Adrenal gland (tissue), 12 donors: ENCODE results near the gene ADAMTS20. TPM values are rescaled to one million over a fixed set of nuclear protein-coding genes. Genes with fewer than 3 reads are reported as not detected.

ENCODE experiments used
- DNase-seq, 7 donors: peaks; one replicate each; pipeline ENCODE4 v3.0.0-alpha.2; 2019 to 2020
- H3K27ac ChIP-seq, 5 donors: fragments of 200-600 bp; sonication (generic) in 4 of 5; 1 replicate in 3 of 5; 2 replicates in 2 of 5; pipeline versions ENCODE4 v1.5.1 to v1.8.0; 2016 to 2020; ENCODE audit warnings: mild to moderate bottlenecking in 1 of 5
- H3K27me3 ChIP-seq: fragments of 200-600 bp; 2 replicates; pipeline ENCODE4 v1.8.0; 2021
- H3K36me3 ChIP-seq, 2 donors: fragments of 200-600 bp; replicated peaks in 1 of 2; 1 replicate in 1 of 2; 2 replicates in 1 of 2; pipeline versions ENCODE4 v1.5.1 to v1.8.0; 2018 to 2022
- H3K4me1 ChIP-seq, 2 donors: fragments of 200-600 bp; replicated peaks in 1 of 2; 1 replicate in 1 of 2; 2 replicates in 1 of 2; pipeline versions ENCODE4 v1.5.1 to v1.8.0; 2018 to 2021
- H3K4me3 ChIP-seq, 4 donors: fragments of 200-600 bp; sonication (generic) in 3 of 4; one replicate each; pipeline ENCODE4 v1.5.1; 2016 to 2018
- H3K9me3 ChIP-seq, 3 donors: fragments of 200-600 bp; sonication (generic) in 1 of 3; replicated peaks in 1 of 3; 1 replicate in 2 of 3; 2 replicates in 1 of 3; pipeline versions ENCODE4 v1.5.1 to v1.8.0; 2016 to 2021
- CTCF ChIP-seq, 6 experiments: fragments of 450-650 bp in 4 of 6; fragments of 200-600 bp in 2 of 6; sonication (generic) in 1 of 6; IDR thresholded peaks; 1 replicate in 5 of 6; 2 replicates in 1 of 6; pipeline versions ENCODE4 v1.5.1 to v1.8.0; 2016 to 2021; ENCODE audit warnings: antibody characterized with exemption in 6 of 6, mild to moderate bottlenecking in 2 of 6, moderate library complexity in 1 of 6
- POLR2A ChIP-seq, 2 donors: fragments of 450-650 bp; IDR thresholded peaks; one replicate each; pipeline ENCODE4 v1.6.1; 2017; ENCODE audit warnings: antibody characterized with exemption in 2 of 2, mild to moderate bottlenecking in 2 of 2, moderate library complexity in 1 of 2
- WGBS, 4 donors: extraction: QIAGEN DNeasy Blood & Tissue Kit in 2 of 4; methylation state at CpG; one replicate each; pipeline versions ENCODE4 v1.1.5 to v1.1.7; 2013 to 2017; 5-methylcytosine and 5-hydroxymethylcytosine counted together
- intact Hi-C, 2 donors: fragments of 100-400 bp; cut with DNase I; formaldehyde crosslinking; loops; one replicate each; pipeline versions ENCODE4 v1.14.1 to v1.15.0; 2022 to 2023
- polyA plus RNA-seq, 3 donors: library from polyadenylated mRNA; stranded (reverse); fragments of 200-250 nt in 2 of 3; fragments of 350-450 nt in 1 of 3; fragmentation: Illumina TruSeq in 1 of 3; extraction: RNeasy Lipid Tissue Mini Kit (QIAGEN cat#74804) in 1 of 3; gene quantifications; one replicate each; pipeline ENCODE4 v1.2.3, GENCODE V29; 2013 to 2014
- total RNA-seq, 9 donors: library from RNA; depleted of rRNA in 4 of 9; stranded (reverse); fragments of >200 nt in 4 of 9; fragments of 120-200 nt in 1 of 9; fragmentation: NEBNext Ultra II Directional in 1 of 9; extraction: Animal tissue kit (Norgen Biotek cat#: 25700) in 1 of 9; gene quantifications; one replicate each; pipeline versions ENCODE4 v1.1.0 to v1.2.4, GENCODE V29; 2013 to 2023
- donor health status: healthy with polysubstance abuse.
- donor health status: Bipolar disorder and iron deficiency.
- donor health status: DM: yes; HTN: yes; CAD: no.
- donor health status: DM: no; HTN: no; CAD: no.
- donor health status: DM: no; HTN: no; CAD: no.
- donor health status: DM: yes; HTN: yes; CAD: no.

Gene ADAMTS20
- total and polyA plus RNA-seq, 12 donors, result 0.04 to 0.43 (median 0.28) TPM; not detected in 9

- H3K4me1 ChIP-seq, result no peaks in the 10 kb centered on the region
- H3K4me3 ChIP-seq, result no peak overlapping the region
- WGBS, 4 donors, result 55 to 59% (median 57%) methylated on average over 3 of the region's 3 CpGs
- no peaks in the 10 kb centered on the region for H3K9me3 ChIP-seq
- no peak overlapping the region for H3K27ac ChIP-seq
- no peak for DNase-seq
- TF ChIP-seq CTCF (IDR thresholded peaks at IDR 0.05) (no peak), POLR2A (IDR thresholded peaks at IDR 0.05) (no peak)
- intact Hi-C loops, result no loop called here
- H3K36me3 ChIP-seq, result no peaks in the 10 kb centered on the region
- no peaks in the 10 kb centered on the region for H3K27me3 ChIP-seq
Observed at GRCh38 chr12:43317156-43317555, 234.8 kb downstream of the ADAMTS20 start.

DNA sequence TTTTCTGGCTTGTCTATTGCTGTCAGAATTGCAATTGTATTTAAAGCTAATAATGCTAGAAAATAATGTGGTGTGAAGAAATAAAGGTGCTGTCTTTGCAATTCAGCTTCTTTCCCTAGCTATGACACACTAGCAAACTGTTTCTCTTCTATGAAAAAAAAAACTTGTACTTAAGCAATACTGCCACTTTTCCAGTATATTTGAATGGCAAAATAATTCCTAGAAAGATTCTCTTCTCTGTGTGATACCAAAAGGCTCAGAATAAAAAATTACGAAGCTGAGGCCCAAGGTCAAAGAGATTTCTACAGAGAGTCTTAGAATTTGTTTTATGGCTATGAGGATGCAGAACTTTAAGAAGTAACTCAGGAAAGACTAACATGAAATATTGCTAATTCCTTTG is 235.5 kb downstream of the ADAMTS20 start:
- intact Hi-C loops, result no loop called here
- no peak for DNase-seq
- 19 to 58% (median 37%) methylated on average over 1 of the region's 1 CpG for WGBS, 4 donors
- Histone ChIP-seq H3K4me1 (no peaks in the 10 kb centered on the region), H3K9me3 (no peaks in the 10 kb centered on the region), H3K36me3 (no peaks in the 10 kb centered on the region), H3K27me3 (no peaks in the 10 kb centered on the region), H3K27ac (no peak overlapping the region), H3K4me3 (no peak overlapping the region)
- TF ChIP-seq CTCF (IDR thresholded peaks at IDR 0.05), result no peak
- no peak for TF ChIP-seq POLR2A (IDR thresholded peaks at IDR 0.05)

DNA sequence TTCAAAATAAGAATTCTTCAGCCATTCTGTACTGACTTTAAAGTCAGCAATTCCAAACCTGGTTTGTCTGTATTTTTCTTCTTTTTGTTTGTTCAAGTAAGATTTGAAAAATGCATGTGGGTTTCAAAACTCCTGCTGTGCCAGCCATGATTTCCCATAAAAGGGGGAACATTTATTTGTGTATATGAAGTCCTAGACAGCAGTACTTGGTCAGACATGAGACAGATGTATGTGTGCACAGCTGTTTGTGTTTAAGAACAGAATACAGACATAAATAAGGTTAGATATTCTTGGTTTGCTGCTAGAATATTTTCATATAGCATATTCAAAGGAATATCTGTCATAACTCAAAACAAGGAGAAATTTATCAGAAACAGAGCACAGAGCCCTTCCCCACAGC is 236.0 kb downstream of the ADAMTS20 start:
- H3K4me1 ChIP-seq, result no peaks in the 10 kb centered on the region
- H3K27me3 ChIP-seq, result no peaks in the 10 kb centered on the region
- no peak overlapping the region for H3K4me3 ChIP-seq
- no peaks in the 10 kb centered on the region for H3K36me3 ChIP-seq
- no peak overlapping the region for H3K27ac ChIP-seq
- intact Hi-C loops, result no loop called here
- TF ChIP-seq CTCF (IDR thresholded peaks at IDR 0.05), result no peak
- no peak for TF ChIP-seq POLR2A (IDR thresholded peaks at IDR 0.05)
- no peak for DNase-seq
- no peaks in the 10 kb centered on the region for H3K9me3 ChIP-seq

DNA sequence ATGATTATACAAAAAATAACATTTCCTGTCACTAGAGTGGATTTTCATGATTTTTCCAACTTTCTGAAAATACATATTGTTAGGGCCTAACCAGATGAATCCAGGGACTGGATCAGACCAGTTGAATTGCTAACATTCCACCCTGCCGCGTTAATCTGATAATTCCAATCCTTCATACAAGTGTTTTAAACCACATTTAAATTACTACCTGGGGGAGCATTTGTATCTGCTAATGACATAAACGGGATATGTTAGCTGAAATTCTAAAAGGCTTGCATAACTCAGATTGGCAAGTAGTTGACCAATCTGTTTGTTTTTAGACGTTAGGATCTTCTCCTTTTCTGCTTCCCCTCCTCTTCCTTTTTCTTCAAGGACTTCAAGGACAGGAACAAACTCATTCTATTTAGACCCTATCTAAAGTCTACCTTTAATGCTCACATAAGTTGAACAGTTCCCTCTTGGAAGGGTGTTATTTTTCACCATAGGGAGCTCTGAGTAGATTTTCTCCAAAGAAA is 239.0 kb downstream of the ADAMTS20 start:
- Histone ChIP-seq H3K9me3 (no peaks in the 10 kb centered on the region), H3K4me1 (no peaks in the 10 kb centered on the region), H3K27me3 (no peaks in the 10 kb centered on the region), H3K27ac (no peak overlapping the region), H3K36me3 (no peaks in the 10 kb centered on the region), H3K4me3 (no peak overlapping the region)
- intact Hi-C loops, result no loop called here
- TF ChIP-seq CTCF (IDR thresholded peaks at IDR 0.05), result no peak
- TF ChIP-seq POLR2A (IDR thresholded peaks at IDR 0.05), result no peak
- DNase-seq, result no peak
- WGBS, 4 donors, result 75 to 83% (median 77%) methylated on average over 4 of the region's 4 CpGs
